KBM-7 (cell line): ENCODE measurements around the gene AGPAT2.
"Not testable (repeated sequence)": the region's sequence is repeated elsewhere in the genome, so short reads cannot be mapped to it uniquely, and the experiment has no call there.

Experiments
- DNase-seq: peaks from one replicate; pipeline ENCODE4 v3.0.0-alpha.2; 2015
- in situ Hi-C: fragments of 300-500 bp; cut with MboI; formaldehyde crosslinking; loops from 2 replicates; pipeline ENCODE4 v1.14.3; 2020; ENCODE audit warnings: low sequenced_read_pairs, low pct_unique_long_range_greater_than_20kb, mixed read lengths

AGPAT2 gene

GRCh38 chr9:136634904-136635303, 52.4 kb downstream of the AGPAT2 start:
- in situ Hi-C loops = no loop called here
- no peak for DNase-seq

- DNase-seq, in situ Hi-C loops: not testable (repeated sequence)
These were observed 54.7 kb downstream of the AGPAT2 start for GRCh38 chr9:136632491-136633106.

GRCh38 chr9:136632072-136632471, 55.2 kb downstream of the AGPAT2 start:
- in situ Hi-C loops, DNase-seq: not testable (repeated sequence)

GRCh38 chr9:136631038-136632000, 55.9 kb downstream of the AGPAT2 start:
- DNase-seq = peak; percentile 89
- in situ Hi-C loops = no loop called here

GRCh38 chr9:136630662-136630992, 56.6 kb downstream of the AGPAT2 start:
- in situ Hi-C loops = no loop called here
- no peak for DNase-seq

GRCh38 chr9:136629879-136630661, 57.2 kb downstream of the AGPAT2 start:
- peak; percentile 76 for DNase-seq
- in situ Hi-C loops = loop anchor here (10.0 kb wide), 1 partner anchor 125 kb away; no protein-coding TSS in a partner anchor

GRCh38 chr9:136629001-136629878, 58.0 kb downstream of the AGPAT2 start:
- in situ Hi-C loops = loop anchor here (10.0 kb wide), 1 partner anchor 124 kb away; no protein-coding TSS in a partner anchor
- no peak for DNase-seq

GRCh38 chr9:136628268-136628667, 59.0 kb downstream of the AGPAT2 start:
- in situ Hi-C loops = loop anchor here (10.0 kb wide), 1 partner anchor 123 kb away; no protein-coding TSS in a partner anchor
- no peak for DNase-seq

GRCh38 chr9:136627703-136628102, 59.6 kb downstream of the AGPAT2 start:
- in situ Hi-C loops = loop anchor here (10.0 kb wide), 1 partner anchor 123 kb away; no protein-coding TSS in a partner anchor
- DNase-seq = no peak

- DNase-seq = no peak
- in situ Hi-C loops = loop anchor here (10.0 kb wide), 1 partner anchor 122 kb away; no protein-coding TSS in a partner anchor
These were observed 60.3 kb downstream of the AGPAT2 start for GRCh38 chr9:136626740-136627642.

- in situ Hi-C loops = loop anchor here (10.0 kb wide), 1 partner anchor 121 kb away; no protein-coding TSS in a partner anchor
- DNase-seq = no peak
These were observed 61.1 kb downstream of the AGPAT2 start for GRCh38 chr9:136626066-136626725.

GRCh38 chr9:136625101-136626065, 61.9 kb downstream of the AGPAT2 start:
- in situ Hi-C loops = loop anchor here (10.0 kb wide), 1 partner anchor 121 kb away; no protein-coding TSS in a partner anchor
- DNase-seq = peak; percentile 46

GRCh38 chr9:136624184-136624951, 62.9 kb downstream of the AGPAT2 start:
- in situ Hi-C loops = loop anchor here (10.0 kb wide), 1 partner anchor 120 kb away; no protein-coding TSS in a partner anchor
- no peak for DNase-seq

- DNase-seq = no peak
- in situ Hi-C loops = loop anchor here (10.0 kb wide), 1 partner anchor 119 kb away; no protein-coding TSS in a partner anchor
These were observed 63.4 kb downstream of the AGPAT2 start for GRCh38 chr9:136623842-136624183.
